ENCODE measurements around the gene HDAC10. TPM values are rescaled to one million over a fixed set of nuclear protein-coding genes. Genes with fewer than 3 reads are reported as not detected.

The HDAC10 gene
- total RNA-seq, 1 experiment from 2014 or later = 45.0 TPM

DNA sequence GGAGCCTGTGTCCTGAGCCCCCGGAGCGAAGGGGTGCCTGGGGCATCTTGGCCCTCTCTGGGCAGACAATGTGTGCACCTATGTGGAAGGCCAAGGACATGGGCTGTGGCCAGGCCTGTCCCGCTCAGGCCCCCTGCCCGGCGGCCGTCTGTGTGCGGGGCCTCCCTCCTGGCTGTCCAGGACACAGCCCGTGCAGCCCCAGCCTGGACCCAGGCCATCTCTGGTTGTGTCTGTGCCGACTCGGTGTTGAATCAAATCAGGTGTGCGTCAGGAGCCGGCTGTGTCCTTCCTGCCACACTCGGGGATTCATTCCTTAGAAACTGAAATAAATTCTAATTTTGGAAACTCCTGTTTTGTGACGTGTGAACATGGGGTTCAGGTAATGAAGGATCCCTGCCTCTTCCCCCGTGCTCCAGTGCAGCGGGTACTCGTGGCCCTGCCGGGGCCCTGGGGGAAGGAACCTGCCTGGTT is 51.8 kb downstream of the HDAC10 start:
- peak overlapping the region in 2 of 3 experiments; percentile 75 to 78; a peak in 2 of 7 replicates for H3K27ac Mint-ChIP-seq
- no peak overlapping the region for H2AFZ ChIP-seq (ENCODE audit: low read length)
- no peak overlapping the region for H3K9ac ChIP-seq (ENCODE audit: extremely low read depth, insufficient read length, low read length)

More for the DNA sequence above, 51.8 kb downstream of the HDAC10 start:
- Histone ChIP-seq H2BK120ac (ENCODE audit: low read depth, low read length, poor library complexity, severe bottlenecking) (no peak overlapping the region), H2BK20ac (ENCODE audit: low read depth, low read length, poor library complexity, severe bottlenecking) (no peak overlapping the region), H4K8ac (replicated peaks; ENCODE audit: insufficient read length, low read depth, low read length) (no peak overlapping the region), H3K79me2 (ENCODE audit: insufficient read depth, low read length) (no peaks in the 10 kb centered on the region), H4K91ac (ENCODE audit: insufficient read length, low read depth, low read length) (no peak overlapping the region), H3K79me1 (ENCODE audit: insufficient read depth, low read depth, low read length, poor library complexity, severe bottlenecking) (no peaks in the 10 kb centered on the region), H3K4ac (ENCODE audit: low read depth, low read length) (no peak overlapping the region), H3T11ph (ENCODE audit: low read length) (no peak overlapping the region), H2BK5ac (ENCODE audit: insufficient read length, low read length) (no peak overlapping the region), H2BK12ac (ENCODE audit: insufficient read length, low read depth, low read length) (no peak overlapping the region), H3K23me2 (ENCODE audit: insufficient read length, low read depth, low read length, poor library complexity, severe bottlenecking) (peaks cover 13% of the 10 kb centered on the region), H3K9me3 (ENCODE audit: control insufficient read depth, low read depth, low read length) (no peaks in the 10 kb centered on the region), H3K4me2 (ENCODE audit: insufficient read depth, insufficient read length, low read length) (peak overlapping the region; percentile 46), H3K27me3 (ENCODE audit: insufficient read depth, low read length) (no peaks in the 10 kb centered on the region), H3K27ac (ENCODE audit: insufficient read length, low read depth, low read length) (no peak overlapping the region), H3K4me1 (ENCODE audit: insufficient read depth, low read length) (no peaks in the 10 kb centered on the region), H3K23ac (ENCODE audit: insufficient read length, low read depth, low read length) (no peak overlapping the region), H3K56ac (ENCODE audit: insufficient read length, low read depth, low read length) (no peak overlapping the region), H3K14ac (ENCODE audit: insufficient read depth, low read length) (no peak overlapping the region; the same call in 1 of the 2 replicates), H2AK5ac (ENCODE audit: insufficient read length, low read length) (no peak overlapping the region), H4K5ac (ENCODE audit: insufficient read length, low read depth, low read length) (no peak overlapping the region), H4K20me1 (ENCODE audit: control insufficient read depth, insufficient read depth, insufficient read length) (peaks cover 3% of the 10 kb centered on the region), H3K18ac (ENCODE audit: insufficient read length, low read depth, low read length) (no peak overlapping the region), H2BK15ac (ENCODE audit: low read depth, low read length) (0 out of 2 replicates have a peak overlapping the region, but pooled peaks have one; percentile 76)
- H3K4me3 Mint-ChIP-seq = peak overlapping the region; percentile 61 to 77; a peak in 4 of 5 replicates
- TF ChIP-seq CTCF (conservative IDR thresholded peaks at IDR 0.05) = no peak
- no CpG with 5 or more reads among the region's 18 CpGs for WGBS (ENCODE audit: extremely low coverage, insufficient read length, low lambda C conversion rate)
- DNase-seq = no peak
- H3K4me1 Mint-ChIP-seq = peaks cover 10 to 11% of the 10 kb centered on the region in 2 experiments
- H3K36me3 Mint-ChIP-seq (ENCODE audit: insufficient read depth in 1 of 3, low read depth in 3 of 3) = peaks cover 16 to 35% (median 24%) of the 10 kb centered on the region in 3 experiments
- no peaks in the 10 kb centered on the region for H3K27me3 Mint-ChIP-seq (ENCODE audit: low read depth)
- H3K9me3 Mint-ChIP-seq = peaks cover 5 to 6% of the 10 kb centered on the region in 2 experiments; a peak in 3 of 5 replicates

Data from H9 (cell line).